OCI-LY3 (cell line): ENCODE measurements around the gene SCAP.

Experiments used
- CTCF ChIP-seq: fragments of 200-600, 300-600 bp; sonication (generic); IDR thresholded peaks from 2 replicates; pipeline ENCODE4 v1.5.1; 2014; ENCODE audit warnings: antibody characterized with exemption, low read length, low read depth
- EZH2phosphoT487 ChIP-seq: fragments of 200-600 bp; shearing (Covaris generic); IDR thresholded peaks from 2 replicates; pipeline ENCODE4 v1.6.1; 2018; ENCODE audit warnings: antibody characterized with exemption, mixed run types, low read depth

- no peak for TF ChIP-seq CTCF
- no peak for TF ChIP-seq EZH2phosphoT487
These were observed 27.3 kb upstream of the SCAP start for GRCh38 chr3:47503033-47503432.
